NCI-H2227 (cell line): Measurements from ENCODE around the gene NUP214.
"Not testable (repeated sequence)": the region's sequence is repeated elsewhere in the genome, so short reads cannot be mapped to it uniquely, and the experiment has no call there.

ENCODE experiments used
- DNase-seq: peaks from one replicate; lab custom pipeline; 2025; ENCODE audit not compliant: unreplicated experiment; lab: John Stamatoyannopoulos, UW

Gene NUP214

DNA sequence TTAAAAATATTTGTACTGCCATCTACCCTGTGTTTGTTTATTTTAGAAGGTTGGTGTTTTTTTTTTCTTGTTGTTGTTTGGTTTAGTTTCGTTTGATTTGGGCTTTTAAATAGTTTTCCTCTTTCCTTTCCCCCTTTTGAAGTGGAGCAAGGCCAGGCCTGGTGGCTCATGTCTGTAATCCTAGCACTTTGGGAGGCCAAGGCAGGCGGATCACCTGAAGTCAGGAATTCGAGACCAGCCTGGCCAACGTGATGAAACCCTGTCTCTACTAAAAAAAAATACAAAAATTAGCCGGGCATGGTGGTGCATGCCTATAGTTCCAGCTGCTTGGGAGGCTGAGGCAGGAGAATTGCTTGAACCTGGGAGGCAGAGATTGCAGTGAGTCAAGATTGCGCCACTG is 65.6 kb downstream of the NUP214 start:
- DNase-seq = not testable (repeated sequence)

DNA sequence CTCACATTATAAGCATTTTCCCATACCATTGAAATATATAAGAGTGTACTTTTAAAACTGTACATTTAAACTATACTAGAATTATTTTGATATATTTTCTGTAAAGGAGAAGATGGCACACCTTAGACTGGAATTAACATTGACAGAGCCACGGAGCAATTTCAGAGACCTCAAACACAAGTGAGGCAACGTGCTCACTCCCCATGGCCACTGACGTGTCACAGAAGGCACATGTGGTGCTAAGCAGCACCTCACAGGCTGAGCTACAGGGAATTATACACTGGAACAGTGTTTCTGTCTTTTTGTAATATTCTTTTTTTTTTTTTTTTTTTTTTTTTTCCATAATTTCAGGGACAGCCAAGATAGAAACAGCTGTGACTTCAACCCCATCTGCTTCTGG is 66.5 kb downstream of the NUP214 start:
- no peak for DNase-seq

DNA sequence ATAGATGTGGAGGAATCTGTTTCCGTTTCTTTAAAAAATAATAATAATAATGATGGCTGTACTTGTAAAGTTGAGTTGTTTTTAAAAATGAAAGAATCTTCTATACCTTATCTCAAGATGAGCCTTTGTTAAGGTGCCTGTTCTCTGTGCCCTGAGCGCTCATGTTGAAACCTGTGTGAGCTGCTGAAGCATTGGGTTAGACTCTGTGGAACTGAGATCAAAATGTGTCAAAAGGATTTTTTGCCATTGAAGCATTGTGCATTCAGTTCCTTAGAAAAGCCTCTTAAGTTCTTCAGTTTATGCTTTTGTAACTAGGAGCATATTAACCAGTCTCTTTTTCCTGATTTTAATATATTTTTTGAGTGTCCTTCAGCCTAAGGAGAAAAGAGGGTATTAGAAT is 67.7 kb downstream of the NUP214 start:
- no peak for DNase-seq

DNA sequence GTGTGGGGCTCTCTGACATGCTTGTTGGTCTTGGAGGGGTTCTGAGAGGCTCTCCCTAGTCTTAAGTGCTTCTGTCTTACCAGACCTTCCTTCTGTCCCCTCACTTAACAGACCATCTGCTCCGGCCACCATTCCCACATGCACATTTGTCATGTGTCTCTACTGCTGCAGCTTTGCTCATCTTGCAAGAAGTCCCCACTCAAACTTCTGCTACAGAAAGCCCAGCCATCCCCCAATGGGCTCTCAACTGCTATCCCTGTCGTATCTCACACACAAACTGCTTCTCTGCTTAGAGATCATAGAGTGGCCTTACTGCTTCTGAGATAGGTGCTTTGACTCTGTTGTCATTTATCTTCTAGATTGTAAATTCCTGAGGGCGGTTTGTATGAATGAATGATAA is 69.4 kb downstream of the NUP214 start:
- DNase-seq = no peak

DNA sequence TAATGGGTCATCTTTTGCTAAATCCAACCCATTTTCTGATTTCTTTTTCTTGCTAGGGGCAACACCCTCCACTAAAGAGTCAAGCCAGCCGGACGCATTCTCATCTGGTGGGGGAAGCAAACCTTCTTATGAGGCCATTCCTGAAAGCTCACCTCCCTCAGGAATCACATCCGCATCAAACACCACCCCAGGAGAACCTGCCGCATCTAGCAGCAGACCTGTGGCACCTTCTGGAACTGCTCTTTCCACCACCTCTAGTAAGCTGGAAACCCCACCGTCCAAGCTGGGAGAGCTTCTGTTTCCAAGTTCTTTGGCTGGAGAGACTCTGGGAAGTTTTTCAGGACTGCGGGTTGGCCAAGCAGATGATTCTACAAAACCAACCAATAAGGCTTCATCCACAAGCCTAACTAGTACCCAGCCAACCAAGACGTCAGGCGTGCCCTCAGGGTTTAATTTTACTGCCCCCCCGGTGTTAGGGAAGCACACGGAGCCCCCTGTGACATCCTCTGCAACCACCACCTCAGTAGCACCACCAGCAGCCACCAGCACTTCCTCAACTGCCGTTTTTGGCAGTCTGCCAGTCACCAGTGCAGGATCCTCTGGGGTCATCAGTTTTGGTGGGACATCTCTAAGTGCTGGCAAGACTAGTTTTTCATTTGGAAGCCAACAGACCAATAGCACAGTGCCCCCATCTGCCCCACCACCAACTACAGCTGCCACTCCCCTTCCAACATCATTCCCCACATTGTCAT is 72.0 kb downstream of the NUP214 start:
- no peak for DNase-seq

DNA sequence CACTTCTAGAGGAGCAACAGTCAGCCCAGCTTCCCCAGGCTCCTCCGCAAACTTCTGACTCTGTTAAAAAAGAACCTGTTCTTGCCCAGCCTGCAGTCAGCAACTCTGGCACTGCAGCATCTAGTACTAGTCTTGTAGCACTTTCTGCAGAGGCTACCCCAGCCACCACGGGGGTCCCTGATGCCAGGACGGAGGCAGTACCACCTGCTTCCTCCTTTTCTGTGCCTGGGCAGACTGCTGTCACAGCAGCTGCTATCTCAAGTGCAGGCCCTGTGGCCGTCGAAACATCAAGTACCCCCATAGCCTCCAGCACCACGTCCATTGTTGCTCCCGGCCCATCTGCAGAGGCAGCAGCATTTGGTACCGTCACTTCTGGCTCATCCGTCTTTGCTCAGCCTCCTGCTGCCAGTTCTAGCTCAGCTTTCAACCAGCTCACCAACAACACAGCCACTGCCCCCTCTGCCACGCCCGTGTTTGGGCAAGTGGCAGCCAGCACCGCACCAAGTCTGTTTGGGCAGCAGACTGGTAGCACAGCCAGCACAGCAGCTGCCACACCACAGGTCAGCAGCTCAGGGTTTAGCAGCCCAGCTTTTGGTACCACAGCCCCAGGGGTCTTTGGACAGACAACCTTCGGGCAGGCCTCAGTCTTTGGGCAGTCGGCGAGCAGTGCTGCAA is 72.8 kb downstream of the NUP214 start:
- DNase-seq = no peak

DNA sequence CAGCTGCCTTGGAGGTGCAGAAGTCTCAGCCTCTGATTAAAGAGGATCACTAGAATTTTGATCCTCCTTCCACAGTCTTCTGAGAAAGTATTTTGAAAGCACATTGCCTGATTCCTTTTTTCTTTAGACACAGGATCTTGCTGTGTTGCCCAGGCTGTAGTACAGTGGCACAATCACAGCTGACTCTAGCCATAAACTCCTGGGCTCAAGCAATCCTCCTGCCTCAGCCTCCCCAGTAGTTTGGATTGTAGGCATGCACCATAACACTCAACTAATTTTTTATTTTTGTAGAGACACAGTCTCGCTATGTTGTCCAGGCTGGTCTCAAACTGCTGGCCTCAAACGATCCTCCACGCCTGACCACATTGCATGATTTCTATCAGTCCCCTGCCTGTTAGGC is 76.5 kb downstream of the NUP214 start:
- DNase-seq = no peak

DNA sequence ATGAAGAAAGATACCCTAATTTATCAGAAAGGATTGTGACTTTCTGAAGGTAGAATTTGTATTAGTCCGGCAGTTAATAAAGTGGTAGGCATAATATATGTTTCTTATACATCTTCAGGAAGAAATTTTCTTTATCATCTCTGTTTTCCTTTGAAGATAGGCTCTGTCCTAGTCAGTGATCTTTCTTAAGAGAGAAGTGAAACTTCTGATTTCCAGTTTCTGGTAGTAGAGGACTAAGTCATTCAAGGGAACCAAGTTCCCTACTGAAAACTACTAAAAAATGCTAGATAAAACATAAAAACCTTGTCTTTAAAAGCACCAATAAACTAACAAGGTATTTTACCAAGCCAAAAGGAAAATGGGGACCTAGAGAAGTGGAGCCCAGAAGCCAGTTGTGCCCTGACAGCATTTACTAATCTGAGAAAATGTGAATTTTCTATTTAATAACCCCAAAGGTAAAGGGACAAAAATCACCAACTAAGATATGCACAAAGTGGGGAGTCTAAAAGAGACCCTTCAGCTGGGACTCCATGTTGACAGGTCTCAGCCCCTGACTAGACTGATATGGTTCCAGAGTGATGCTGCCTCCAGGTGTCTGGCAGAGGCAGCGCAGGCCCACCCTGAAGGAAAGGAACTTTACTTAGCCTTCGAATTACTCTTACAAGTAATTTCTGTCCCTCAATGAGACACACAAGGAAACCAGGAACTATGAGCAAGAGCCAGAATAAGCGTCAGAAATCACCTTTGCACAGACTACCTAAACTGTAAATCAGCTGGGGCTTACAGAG is 78.2 kb downstream of the NUP214 start:
- no peak for DNase-seq

DNA sequence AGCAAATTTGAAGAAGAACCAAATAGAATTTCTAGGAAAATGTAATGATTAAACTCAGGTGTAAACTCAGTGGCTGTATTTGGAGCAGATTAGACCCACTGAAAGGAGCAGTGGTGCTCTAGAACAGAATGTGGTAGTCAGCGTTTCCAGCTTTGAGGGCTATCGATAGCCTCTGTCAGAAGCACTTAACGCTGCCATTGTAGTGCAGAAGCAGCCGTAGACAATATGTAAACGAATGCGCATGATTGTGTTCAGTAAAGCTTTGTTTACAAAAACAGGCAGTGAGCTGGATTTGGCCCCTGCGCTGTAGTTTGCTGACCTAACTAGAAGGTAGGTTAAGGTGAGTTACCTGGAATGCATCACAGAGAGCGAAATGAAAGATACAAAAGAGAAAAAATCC is 78.9 kb downstream of the NUP214 start:
- no peak for DNase-seq

DNA sequence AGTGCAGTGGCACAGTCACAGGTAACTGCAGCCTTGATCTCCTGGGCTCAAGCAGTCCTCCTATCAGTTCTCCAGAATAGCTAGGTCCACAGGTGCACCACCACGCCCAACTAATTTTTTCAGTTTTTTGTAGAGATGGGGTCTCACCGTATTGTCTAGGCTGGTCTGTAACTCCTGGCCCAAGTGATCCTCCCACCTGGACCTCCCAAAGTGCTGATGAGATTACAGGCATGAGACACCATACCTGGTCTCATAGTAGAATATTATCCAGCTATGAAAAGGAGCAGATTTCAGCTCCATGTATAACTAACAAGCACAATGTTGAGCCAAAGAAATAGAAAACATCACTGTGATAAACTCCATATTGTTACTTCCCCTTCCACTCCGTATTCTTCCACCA is 81.1 kb downstream of the NUP214 start:
- DNase-seq = no peak

DNA sequence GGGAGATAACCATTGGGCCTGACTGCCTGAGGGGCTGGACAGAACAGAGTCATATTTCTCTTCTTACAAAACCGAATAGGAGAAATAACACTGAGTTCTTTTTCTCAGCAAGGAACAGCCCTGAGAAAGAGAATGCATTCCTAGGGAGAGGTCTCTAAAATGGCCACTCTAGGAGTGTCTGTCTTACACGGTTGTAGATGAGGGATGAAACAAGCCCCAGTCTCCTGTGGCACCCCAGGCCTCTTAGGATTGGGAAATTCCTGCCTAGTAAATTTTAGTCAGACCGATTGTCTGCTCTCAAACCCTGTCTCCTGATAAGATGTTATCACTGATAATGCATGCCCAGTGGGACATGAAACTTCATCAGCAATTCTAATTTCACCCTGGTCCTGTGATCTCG is 86.5 kb downstream of the NUP214 start:
- not testable (repeated sequence) for DNase-seq

DNA sequence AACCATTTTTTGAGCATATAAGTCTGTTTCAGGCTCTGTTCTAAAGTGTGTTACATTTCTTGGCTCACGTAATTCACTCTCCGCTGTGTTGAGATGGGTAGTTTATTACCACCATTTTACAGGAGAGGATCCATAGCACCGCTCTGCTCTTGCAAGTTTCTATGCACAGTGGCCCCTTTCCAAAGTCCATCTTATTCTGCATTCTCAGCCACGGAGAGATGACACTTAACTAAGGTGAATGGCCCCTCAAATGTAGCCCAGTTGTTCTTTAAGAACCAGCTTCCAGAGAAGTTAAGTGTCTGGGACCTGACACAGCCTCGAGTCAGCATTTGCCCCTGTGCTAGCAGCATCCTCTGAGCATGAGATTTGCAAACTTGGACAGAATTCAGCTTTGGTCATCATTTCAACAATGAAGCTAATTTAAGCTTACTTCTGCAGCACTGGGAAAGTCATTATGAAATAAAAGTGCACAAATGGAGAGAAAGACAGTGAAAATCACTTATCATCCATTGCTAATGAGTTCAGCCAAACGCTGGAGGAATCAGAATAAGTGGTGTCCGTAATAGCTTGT is 89.0 kb downstream of the NUP214 start:
- no peak for DNase-seq

DNA sequence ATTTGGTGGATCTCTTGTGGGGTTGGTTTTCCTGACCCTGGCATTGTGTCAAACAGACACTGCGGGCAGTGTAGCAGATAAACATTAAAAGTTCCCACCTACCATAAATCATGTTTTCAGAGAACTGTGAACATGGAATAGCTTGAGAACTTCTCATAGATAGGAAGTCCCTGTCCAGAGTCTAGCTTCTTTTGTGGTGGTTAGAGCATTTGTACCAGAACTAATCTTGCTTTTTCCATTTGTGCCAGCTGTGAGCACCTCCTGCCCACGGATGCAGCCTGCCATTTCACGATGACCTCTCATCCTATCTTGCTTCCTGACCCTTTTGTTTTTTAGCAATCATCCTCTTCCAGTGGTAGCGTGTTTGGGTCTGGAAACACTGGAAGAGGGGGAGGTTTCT is 89.5 kb downstream of the NUP214 start:
- DNase-seq = no peak

DNA sequence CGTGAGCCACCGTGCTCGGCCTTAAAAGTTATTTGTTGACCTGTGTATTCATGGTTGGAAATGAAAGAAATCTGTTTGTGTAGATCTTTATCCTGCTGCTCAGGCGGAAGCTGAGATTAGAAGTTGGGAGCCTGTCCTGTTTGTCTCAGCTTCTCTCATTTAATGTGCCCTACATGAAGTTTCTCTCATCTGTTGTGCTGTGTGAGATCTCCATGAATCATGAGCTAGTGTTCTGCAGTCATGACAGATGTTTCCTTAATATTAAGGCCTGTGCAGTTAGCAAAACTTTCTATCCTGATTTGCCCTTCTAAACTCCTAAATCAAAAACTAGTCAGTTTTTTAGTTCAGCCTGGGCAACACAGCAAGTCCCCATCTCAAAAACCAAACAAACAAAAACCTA is 91.4 kb downstream of the NUP214 start:
- no peak for DNase-seq

DNA sequence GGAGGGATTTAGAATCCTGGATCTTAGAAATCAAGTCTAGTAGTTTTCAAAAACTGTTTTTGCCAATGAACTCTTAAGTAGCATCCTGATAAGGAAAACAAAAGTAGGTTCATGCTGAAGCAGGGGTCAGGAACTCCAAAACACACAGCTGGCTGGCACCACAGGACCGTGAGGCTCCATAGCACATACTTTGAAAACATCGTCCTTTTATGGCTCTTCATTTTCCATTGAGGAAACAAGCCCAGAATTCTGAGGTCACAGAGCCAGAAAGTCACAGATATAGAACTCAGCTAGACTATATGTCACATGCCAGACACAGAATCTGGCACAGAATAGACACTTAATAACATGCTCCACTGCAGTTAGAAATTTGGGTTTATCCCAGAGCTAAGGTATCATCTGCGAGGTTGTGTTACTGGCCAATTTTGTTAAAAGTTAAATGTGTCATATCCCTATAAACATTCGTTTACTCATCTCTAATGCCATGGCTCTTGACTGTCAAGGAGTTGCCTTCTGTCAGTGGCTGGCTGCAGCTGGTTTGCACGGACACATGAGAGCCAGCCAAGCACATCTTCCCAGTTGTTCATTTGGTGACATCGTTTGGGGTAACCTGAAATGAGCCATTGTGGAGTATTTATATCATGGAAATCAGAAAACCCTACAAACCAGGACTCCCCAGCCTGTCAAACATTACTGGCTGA is 92.1 kb downstream of the NUP214 start:
- DNase-seq = no peak

DNA sequence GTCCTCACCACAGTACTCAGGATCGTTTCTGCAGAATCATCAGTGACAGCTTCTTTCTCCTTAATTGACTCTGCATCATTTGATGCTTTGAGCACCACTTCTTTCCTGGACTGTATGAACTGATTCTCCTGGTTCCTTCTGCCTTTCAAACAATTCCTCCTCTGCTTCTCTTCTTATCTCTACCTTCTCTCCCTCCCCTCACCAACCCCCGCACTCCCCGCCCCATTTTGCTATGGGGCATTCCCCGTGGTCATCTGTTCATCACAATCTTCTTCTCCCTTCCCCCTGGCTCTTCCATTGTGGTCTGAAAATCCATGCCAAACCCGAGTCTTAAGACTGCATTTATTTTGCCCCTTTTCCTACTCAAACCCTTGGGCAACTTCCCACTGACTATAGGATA is 93.0 kb downstream of the NUP214 start:
- DNase-seq = no peak

DNA sequence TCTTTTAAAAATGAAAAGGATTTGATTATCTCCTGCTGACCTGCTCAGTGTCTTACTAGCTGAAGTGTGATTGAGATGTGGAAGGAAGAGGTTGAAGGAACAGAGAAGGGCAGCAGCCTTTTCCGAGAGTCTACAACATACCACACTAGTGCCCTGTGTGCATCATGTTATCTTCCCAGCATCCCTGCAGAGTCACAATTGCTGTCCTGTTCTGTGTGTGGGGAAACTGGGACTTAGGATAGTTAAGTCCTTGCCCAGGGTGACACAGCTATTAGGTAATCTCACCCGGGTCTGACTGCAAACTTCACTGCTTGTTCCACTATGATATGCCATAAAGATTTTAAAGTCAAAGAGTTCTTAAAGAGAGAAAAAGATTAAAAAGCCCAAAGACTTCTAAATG is 95.1 kb downstream of the NUP214 start:
- no peak for DNase-seq

DNA sequence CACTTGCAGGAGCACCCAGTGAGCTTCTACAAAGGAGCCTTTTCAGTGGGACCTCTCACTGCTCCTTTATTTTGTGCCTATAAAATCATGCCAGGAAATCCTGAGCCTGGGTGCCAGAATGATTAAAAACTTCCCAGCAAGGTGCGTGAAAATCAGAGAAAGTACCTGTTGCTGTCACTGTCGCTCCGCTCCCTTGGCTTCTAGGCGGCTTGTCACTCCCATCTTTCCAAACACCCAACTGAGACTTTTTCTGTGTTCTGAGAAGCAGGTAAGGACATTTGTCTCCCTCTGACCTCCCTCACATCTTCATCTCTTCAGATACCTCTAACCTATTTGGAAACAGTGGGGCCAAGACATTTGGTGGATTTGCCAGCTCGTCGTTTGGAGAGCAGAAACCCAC is 97.1 kb downstream of the NUP214 start:
- no peak for DNase-seq

DNA sequence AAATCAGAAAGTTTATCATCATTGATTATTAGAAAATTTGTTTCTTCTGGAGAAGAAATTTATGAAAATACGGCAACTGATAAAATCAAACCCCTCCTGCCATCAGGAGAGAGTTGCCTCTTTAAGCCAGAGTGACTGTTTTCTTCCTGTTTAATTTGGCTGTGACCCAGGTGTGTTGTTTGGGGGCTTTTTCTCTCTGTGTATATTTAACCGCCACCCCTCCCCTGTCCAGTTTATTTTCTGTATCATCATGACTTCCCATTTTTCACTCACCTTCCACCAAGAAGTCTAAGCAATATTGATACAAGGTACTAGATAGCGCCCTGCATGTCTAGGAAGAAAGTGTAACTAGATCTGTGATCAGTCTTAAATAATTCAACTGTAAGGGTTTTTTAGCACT is 100.8 kb downstream of the NUP214 start:
- DNase-seq = no peak

DNA sequence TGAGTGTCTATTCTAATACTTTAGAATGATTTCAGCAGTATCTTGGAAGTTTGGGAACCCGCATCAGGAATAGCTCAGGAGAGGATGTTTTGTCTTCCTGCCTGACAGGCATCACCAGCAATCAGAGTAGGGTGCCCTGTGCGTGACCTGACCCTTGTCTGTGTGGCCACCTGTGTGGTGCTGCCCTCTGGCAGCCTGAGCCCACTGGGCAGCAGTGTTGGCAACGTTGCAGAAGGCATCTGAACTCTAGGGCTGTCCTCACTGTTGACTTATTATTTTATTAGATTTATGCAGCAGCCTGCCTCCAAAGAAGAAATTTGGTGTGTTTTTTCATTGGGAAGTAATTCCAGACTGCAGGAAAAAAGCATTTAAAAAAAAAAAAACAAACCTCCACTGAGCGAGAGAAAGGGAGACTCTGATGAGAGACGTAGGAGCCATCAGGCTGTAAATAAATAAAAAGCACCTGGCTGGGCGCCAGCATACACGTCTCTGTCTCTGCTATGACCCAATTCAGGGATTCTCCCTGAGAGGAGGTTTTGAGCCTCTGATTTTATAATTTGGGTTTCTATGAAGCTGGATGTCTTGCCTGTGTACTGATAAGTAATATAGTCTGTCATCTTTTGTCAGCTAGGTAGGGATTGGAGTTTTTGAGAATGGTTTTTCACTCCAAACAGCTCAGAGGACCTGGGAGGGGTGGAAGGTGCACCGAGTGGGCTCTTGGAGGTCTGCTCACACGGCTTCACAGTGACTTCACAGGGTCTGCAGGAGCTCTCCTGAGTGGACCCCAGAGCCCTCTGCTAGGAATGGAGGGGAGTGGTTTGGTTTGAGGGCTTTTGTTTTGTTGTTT is 101.9 kb downstream of the NUP214 start:
- DNase-seq = peak; percentile 17
